Fibroblast of villous mesenchyme (primary cell): ENCODE measurements around the gene CLK4. TPM values are rescaled to one million over a fixed set of nuclear protein-coding genes. Genes with fewer than 3 reads are reported as not detected.

Source experiments
- DNase-seq: peaks from one replicate; pipeline ENCODE4 v3.0.0-alpha.2; 2010; ENCODE audit warnings: low read depth
- H3K4me3 ChIP-seq: 2 replicates; pipeline ENCODE4 v1.5.1; 2011; ENCODE audit warnings: low read depth, mild to moderate bottlenecking, low read length
- total RNA-seq: library from RNA; depleted of rRNA; stranded (reverse); fragments of >200 nt; gene quantifications from 2 replicates; pipeline ENCODE4 v1.2.3, GENCODE V29; 2012
- TF ChIP-seq, protein P1 (sequence below): IDR thresholded peaks from 2 replicates; pipeline ENCODE4 v1.5.1; 2012; ENCODE audit warnings: low read depth, mild to moderate bottlenecking, low read length; ENCODE audit not compliant: insufficient read depth

Gene CLK4
- total RNA-seq, 1 donor: 26.3 TPM

- TF ChIP-seq, protein P1, sequence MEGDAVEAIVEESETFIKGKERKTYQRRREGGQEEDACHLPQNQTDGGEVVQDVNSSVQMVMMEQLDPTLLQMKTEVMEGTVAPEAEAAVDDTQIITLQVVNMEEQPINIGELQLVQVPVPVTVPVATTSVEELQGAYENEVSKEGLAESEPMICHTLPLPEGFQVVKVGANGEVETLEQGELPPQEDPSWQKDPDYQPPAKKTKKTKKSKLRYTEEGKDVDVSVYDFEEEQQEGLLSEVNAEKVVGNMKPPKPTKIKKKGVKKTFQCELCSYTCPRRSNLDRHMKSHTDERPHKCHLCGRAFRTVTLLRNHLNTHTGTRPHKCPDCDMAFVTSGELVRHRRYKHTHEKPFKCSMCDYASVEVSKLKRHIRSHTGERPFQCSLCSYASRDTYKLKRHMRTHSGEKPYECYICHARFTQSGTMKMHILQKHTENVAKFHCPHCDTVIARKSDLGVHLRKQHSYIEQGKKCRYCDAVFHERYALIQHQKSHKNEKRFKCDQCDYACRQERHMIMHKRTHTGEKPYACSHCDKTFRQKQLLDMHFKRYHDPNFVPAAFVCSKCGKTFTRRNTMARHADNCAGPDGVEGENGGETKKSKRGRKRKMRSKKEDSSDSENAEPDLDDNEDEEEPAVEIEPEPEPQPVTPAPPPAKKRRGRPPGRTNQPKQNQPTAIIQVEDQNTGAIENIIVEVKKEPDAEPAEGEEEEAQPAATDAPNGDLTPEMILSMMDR: no peak
- no peak overlapping the region for H3K4me3 ChIP-seq
- DNase-seq: no peak
These were observed 54.2 kb downstream of the CLK4 start for GRCh38 chr5:178572617-178573016.

- H3K4me3 ChIP-seq: no peak overlapping the region
- TF ChIP-seq, protein P1: no peak
- no peak for DNase-seq
These were observed 57.4 kb downstream of the CLK4 start for GRCh38 chr5:178569485-178569884.

- TF ChIP-seq, protein P1: no peak
- no peak overlapping the region for H3K4me3 ChIP-seq
- DNase-seq: no peak
These were observed 61.9 kb downstream of the CLK4 start for GRCh38 chr5:178564811-178565550.

DNA sequence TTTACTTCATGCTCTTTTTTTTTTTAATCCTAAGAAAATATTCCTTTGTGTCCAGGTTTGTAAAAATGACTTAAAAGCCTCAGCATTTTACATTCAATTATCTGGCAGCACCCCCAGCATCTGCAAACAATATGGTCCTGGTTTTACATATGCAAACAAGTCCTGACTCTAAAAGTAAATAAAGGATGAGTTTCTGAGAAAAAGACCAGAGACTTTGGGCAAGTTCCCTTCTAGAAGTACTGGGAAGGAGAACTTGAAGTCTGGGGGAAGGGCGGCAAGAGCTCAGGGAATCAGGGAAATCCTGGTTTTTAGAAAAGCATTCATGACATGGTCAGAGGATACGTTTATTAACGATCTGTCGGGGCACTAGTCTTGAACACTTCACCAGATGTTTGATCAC is 62.5 kb downstream of the CLK4 start:
- DNase-seq: no peak
- TF ChIP-seq, protein P1: no peak
- H3K4me3 ChIP-seq: no peak overlapping the region

- no peak for DNase-seq
- H3K4me3 ChIP-seq: no peak overlapping the region
- TF ChIP-seq, protein P1: no peak
These were observed 63.2 kb downstream of the CLK4 start for GRCh38 chr5:178563621-178564020.

DNA sequence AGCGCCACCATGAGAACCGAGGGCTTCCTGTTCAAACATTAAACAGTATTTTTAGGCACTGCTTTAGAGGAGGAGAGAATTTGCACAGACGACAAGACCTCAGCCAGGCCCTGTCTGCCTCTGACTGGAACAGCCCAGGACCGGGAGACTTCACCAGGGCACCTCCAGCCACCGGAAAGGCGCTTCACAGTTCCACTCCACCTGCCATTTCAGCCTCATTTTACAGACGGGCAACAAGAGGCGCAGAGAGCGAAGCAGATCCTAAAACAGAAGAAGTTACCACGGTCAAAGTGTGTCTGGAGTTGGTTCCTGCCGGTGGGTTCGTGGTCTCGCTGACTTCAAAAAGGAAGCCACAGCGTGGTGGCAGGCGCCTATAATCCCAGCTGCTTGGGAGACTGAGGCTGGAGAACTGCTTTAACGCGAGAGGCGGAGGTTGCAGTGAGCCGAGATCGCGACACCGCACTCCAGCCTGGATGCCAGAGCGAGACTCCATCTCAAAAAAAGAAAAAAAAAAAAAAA is 65.0 kb downstream of the CLK4 start:
- no peak for DNase-seq
- TF ChIP-seq, protein P1: no peak
- H3K4me3 ChIP-seq: no peak overlapping the region
